Lower leg skin (tissue), 3 donors: ENCODE results near the gene CEP112.

Source experiments
- CTCF ChIP-seq, 3 donors: fragments of 450-650 bp; IDR thresholded peaks; one replicate each; pipeline ENCODE4 v1.5.1; 2016; ENCODE audit warnings: antibody characterized with exemption in 3 of 3, mild to moderate bottlenecking in 3 of 3, moderate library complexity in 2 of 3
- POLR2A ChIP-seq, 2 donors: fragments of 450-650 bp; IDR thresholded peaks; one replicate each; pipeline ENCODE4 v1.6.1; 2016 to 2017; ENCODE audit warnings: antibody characterized with exemption in 2 of 2, mild to moderate bottlenecking in 1 of 2, moderate library complexity in 1 of 2

- TF ChIP-seq CTCF (IDR thresholded peaks at IDR 0.05) (no peak), POLR2A (IDR thresholded peaks at IDR 0.05) (no peak)
Observed at GRCh38 chr17:65698381-65699061, 493.4 kb downstream of the CEP112 start.
